ENCODE data around the gene MVD. TPM values are rescaled to one million over a fixed set of nuclear protein-coding genes. Genes with fewer than 3 reads are reported as not detected.
A peak's percentile ranks its signal among the peaks of the same experiment; 100 is the strongest.

MVD gene
- total RNA-seq, 4 donors from 2014 or later = 32.7 to 49.4 (median 39.9) TPM

DNA sequence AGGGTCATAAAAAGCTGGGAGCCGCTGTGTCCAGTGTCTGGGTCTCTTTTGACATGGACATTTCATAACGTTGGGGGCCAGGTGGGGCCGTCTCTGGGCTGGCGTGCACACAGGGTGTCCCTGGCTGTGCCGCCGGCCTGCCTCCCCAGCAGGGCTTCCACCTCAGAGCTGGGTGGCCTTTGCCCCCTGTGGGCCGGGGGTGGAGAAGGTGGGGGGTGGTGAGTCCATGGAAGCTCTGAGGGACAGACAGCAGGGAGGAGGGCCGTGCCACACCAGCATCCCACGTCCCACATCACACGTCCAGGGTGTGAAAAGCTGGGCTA lies 24.3 kb upstream of the MVD start:
- Histone ChIP-seq H3K4me3 (no peak overlapping the region), H3K27ac (peak overlapping the region in 2 of 4 donors; percentile 63 to 72), H3K27me3 (peaks cover 0 to 87% of the 10 kb centered on the region in 2 donors), H3K4me1 (peaks cover 0 to 26% (median 17%) of the 10 kb centered on the region in 4 donors), H3K36me3 (no peaks in the 10 kb centered on the region), H3K9me3 (no peaks in the 10 kb centered on the region)
- DNase-seq (ENCODE audit: low spot score in 2 of 2) = no peak
- 37 to 45% methylated on average over 7 of the region's 10 CpGs for WGBS, 2 donors
- TF ChIP-seq POLR2A (IDR thresholded peaks at IDR 0.05) (no peak), EP300 (IDR thresholded peaks at IDR 0.05) (no peak)
- TF ChIP-seq, protein P1, sequence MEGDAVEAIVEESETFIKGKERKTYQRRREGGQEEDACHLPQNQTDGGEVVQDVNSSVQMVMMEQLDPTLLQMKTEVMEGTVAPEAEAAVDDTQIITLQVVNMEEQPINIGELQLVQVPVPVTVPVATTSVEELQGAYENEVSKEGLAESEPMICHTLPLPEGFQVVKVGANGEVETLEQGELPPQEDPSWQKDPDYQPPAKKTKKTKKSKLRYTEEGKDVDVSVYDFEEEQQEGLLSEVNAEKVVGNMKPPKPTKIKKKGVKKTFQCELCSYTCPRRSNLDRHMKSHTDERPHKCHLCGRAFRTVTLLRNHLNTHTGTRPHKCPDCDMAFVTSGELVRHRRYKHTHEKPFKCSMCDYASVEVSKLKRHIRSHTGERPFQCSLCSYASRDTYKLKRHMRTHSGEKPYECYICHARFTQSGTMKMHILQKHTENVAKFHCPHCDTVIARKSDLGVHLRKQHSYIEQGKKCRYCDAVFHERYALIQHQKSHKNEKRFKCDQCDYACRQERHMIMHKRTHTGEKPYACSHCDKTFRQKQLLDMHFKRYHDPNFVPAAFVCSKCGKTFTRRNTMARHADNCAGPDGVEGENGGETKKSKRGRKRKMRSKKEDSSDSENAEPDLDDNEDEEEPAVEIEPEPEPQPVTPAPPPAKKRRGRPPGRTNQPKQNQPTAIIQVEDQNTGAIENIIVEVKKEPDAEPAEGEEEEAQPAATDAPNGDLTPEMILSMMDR (IDR thresholded peaks at IDR 0.05) = no peak

DNA sequence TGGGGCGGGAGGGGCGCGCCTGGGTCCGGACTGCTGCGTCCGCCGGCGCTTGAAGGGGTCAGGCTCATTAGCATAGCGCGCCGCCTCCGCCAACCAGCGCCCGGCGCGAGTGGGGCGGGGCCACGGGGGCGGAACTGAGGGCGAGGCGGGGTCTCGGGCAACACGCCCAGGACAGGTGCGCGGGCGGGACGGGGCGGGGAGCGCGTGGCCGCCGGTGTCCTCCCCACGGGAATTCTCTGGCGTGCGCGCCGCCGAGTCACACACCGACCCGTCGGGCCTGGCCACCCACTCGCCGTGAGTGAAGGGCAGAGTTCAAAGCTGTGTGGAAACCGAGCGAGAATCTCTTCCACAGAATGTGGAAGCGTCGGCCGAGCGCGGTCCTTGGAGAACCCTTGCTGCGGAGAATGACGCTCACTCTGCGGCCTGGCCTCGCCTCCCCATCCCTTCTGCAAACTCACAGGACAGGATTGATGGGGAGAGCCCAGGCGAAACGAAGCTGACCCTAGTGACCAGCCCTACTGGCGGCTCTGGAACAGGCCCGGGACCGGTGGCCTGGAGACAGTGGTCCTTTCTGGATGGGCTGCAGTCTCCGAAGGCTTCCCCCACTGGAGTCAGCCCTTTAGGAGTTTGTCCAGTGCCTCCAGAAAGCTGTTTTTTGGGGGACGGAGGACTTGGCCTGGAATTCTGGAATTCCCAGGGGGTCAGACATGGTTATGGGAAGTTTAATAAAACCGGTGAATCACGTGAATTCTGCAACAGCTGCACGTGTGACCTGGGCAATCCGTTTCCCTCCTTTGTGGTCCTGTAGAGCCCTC lies 23.8 kb upstream of the MVD start, which contains the start of gene SNAI3:
Gene SNAI3 (minus strand): TSS at position 69 of the 815 bp plus-strand sequence. CDS start 101 bp downstream, outside the sequence.
- DNase-seq (ENCODE audit: low spot score in 2 of 2) = peak; percentile 44 to 62
- 5 to 12% methylated on average over 11 to 40 of the region's 65 CpGs for WGBS, 2 donors
- H3K4me1 ChIP-seq = peaks cover 0 to 32% (median 19%) of the 10 kb centered on the region in 4 donors
- H3K9me3 ChIP-seq = no peaks in the 10 kb centered on the region
- H3K36me3 ChIP-seq = no peaks in the 10 kb centered on the region
- TF ChIP-seq EP300 (IDR thresholded peaks at IDR 0.05) = peak in 1 of 2 donors; percentile 48
- TF ChIP-seq, protein P1 (IDR thresholded peaks at IDR 0.05) = peak in 1 of 5 experiments; percentile 7
- TF ChIP-seq POLR2A (IDR thresholded peaks at IDR 0.05) = peak in 1 of 2 donors; percentile 23
- peaks cover 0 to 87% of the 10 kb centered on the region in 2 donors for H3K27me3 ChIP-seq
- peak within 1 kb of the TSS; percentile 29 to 70 (median 48) for H3K4me3 ChIP-seq
- H3K27ac ChIP-seq = peak within 1 kb of the TSS; percentile 20 to 78 (median 68)

DNA sequence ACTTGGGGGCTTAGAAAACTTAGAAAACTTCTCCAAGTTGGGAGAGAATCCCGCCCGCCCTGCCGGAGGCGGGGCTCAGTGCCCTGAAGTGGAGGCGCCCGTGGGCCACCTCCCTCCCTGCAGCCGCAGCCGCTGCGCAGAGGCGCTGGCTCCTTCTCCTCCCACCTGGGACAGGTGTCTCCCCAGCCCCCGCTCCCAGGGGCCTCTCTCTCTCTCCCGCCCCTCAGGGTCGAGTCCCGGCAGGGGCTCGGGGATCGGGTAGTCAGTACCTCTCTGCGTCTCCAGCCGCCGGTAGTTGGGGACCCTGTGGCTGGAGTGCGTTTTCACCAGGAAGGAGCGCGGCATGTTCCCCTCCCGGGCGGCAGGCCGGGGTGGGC lies 23.2 kb upstream of the MVD start:
- Histone ChIP-seq H3K27ac (peak overlapping the region; percentile 20 to 78 (median 66)), H3K36me3 (no peaks in the 10 kb centered on the region), H3K27me3 (peaks cover 0 to 88% of the 10 kb centered on the region in 2 donors), H3K4me1 (peaks cover 0 to 38% (median 23%) of the 10 kb centered on the region in 4 donors), H3K4me3 (peak overlapping the region; percentile 29 to 70 (median 48)), H3K9me3 (no peaks in the 10 kb centered on the region)
- 0% methylated on average over 4 of the region's 25 CpGs; no CpG with 5 or more reads in 1 of the 2 donors for WGBS, 2 donors
- DNase-seq (ENCODE audit: low spot score in 2 of 2) = no peak
- TF ChIP-seq POLR2A (IDR thresholded peaks at IDR 0.05) = no peak
- TF ChIP-seq, protein P1 (IDR thresholded peaks at IDR 0.05) = no peak
- no peak for TF ChIP-seq EP300 (IDR thresholded peaks at IDR 0.05)

DNA sequence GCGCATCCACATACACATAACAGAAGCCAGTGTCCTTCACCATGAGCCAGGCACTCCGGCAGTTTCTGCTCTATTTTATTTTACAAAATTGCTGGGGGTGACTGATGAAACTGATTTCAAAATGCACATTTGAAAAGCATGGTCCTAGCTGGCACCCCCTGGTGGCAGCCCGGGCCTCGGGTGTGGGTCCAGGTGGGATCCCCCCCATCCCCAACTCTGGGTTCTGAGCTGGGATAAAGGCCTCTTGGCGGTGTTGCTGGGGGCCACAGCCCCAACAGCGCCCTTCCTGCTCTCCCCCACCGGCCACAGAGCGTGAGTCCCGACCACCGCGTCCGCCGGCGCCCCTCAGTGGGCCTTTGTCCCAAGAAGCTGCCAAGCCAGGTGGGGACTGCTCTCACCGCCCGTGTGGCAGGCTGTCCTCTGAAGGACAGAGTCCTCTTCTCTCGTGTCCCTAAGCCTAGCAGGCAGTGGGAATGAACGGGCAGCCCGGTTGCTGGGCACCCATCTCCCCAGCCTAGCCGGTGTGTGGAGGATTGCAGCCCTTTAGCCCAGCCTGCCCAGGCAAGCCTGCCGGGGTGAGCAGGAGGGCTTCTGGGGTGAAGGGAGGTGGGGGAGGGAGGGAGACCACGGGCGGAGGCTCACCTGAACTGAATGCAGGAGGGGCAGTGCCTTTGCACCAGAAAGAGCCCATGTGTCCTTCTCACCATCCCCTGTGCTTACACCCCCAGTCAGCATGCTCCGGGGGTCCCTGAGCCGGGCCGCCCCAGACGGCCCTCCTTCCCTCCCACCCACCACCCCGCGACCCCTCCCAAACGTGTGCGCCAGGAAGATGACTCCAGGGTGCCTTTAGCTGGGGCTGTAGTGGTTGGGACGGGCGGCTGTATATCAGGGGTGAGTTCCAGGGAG lies 22.5 kb upstream of the MVD start:
- Histone ChIP-seq H3K27ac (peak overlapping the region; percentile 20 to 78 (median 66)), H3K4me1 (peaks cover 0 to 38% (median 24%) of the 10 kb centered on the region in 4 donors), H3K36me3 (no peaks in the 10 kb centered on the region), H3K27me3 (peaks cover 0 to 89% of the 10 kb centered on the region in 2 donors), H3K9me3 (no peaks in the 10 kb centered on the region), H3K4me3 (peak overlapping the region; percentile 29 to 70 (median 48))
- WGBS, 2 donors = 3 to 7% methylated on average over 26 to 28 of the region's 33 CpGs
- DNase-seq (ENCODE audit: low spot score in 2 of 2) = no peak
- TF ChIP-seq, protein P1 (IDR thresholded peaks at IDR 0.05) = peak; percentile 36 to 67 (median 47)
- TF ChIP-seq POLR2A (IDR thresholded peaks at IDR 0.05) (no peak), EP300 (IDR thresholded peaks at IDR 0.05) (no peak)

All from tibial nerve (tissue), 4 donors.